ENCODE results near the gene MGMT.

- TF ChIP-seq CTCF (IDR thresholded peaks at IDR 0.05) (no peak), POLR2A (IDR thresholded peaks at IDR 0.05) (no peak), POLR2AphosphoS5 (IDR thresholded peaks at IDR 0.05) (no peak), EP300 (IDR thresholded peaks at IDR 0.05) (no peak)
Measured at GRCh38 chr10:129509835-129510234, 42.8 kb downstream of the MGMT start.
